GM18507 (cell line): ENCODE data around the gene PTPRB.

Experiments
- DNase-seq: peaks from one replicate; pipeline ENCODE4 v3.0.0; 2011; ENCODE audit warnings: low read depth; ENCODE audit not compliant: insufficient read length; ENCODE audit errors: extremely low spot score
- FAIRE-seq: peaks from 2 replicates; lab custom pipeline; 2011; peaks lifted over from hg19 to GRCh38; lab: Jason Lieb, UNC

Gene PTPRB

DNA sequence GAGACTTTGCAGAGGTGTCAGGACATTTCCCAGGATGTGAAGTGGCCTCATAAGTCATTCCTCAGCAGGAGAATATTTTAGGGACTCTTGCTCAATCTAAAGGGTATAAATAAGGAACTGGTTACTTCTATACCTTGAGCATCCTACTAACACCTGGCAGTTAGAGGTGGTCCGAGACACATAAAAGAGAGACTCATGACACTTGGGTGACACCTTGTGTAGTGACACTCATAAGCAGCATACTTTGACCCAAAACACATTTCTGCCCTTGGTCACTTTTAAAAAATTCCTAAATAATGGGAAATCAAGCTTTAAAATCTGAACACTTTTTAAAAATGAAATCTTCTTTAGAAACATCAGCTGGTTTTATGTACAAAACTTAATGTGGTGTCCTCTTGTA is 152.8 kb downstream of the PTPRB start:
- DNase-seq: no peak
- no peak for FAIRE-seq

DNA sequence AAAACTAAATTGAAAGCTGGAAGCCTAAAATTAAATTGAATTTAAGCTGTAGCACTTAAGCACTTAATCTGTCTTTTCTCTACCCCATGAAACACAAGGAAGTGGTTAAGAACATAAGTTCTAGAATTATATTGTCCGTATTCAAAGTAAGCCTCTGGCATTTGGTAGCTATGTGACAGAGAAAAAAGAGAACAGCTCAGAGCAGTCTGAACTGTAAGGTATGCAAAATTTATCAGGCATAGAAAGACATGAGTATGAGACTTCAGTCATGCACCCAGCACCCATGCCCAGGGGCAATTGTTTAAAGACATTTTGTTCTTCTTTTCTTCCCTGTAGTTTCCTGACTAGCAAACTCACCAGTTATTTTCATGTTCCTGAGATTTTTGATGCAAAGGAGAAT is 154.5 kb downstream of the PTPRB start:
- DNase-seq (no peak), FAIRE-seq (no peak)

DNA sequence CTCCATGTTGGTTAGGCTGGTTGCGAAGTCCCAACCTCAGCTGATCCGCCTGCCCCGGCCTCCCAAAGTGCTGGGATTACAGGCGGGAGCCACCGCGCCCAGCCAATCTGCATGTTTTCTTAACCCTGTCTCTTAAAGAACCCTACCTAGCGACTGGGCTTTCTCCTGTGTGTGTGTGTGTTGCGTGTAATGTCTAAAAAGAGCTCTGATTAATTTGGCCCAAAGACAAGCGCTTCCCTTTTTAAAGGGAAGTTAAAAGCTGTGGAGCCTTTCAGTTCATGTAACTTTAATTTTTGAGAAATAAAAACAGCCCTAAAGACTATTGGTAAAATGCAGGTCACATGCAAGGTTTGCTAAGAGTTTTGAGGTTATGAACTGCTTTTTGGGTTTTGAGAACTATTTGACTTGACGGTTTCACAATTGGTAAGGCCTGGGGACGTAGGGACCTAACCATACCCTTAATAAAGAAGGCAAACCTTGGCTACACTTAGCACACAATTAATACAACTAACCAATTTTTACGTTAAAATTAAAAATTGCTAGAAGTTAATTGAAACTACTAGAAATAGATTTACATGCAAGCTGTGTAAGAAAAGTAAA is 167.9 kb downstream of the PTPRB start:
- FAIRE-seq: no peak
- no peak for DNase-seq

DNA sequence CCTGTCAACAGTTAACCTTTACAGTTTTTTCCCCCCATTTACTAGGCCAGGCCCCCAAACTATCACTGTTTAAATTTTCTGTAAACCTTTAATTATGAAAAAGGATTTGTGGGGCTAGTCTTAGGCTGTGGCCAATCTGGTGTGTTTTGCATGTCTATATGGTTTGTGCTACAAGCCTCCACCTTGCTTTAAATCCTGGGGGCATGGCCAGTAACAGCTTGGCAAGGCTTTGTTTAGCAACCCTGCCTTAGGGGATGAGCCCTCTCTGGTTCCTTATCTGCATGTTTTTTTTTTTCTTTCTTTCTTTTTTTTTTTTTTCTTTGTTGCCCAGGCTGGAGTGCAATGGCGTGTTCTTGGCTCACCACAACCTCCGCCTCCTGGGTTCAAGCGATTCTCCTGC is 168.5 kb downstream of the PTPRB start:
- DNase-seq: no peak
- FAIRE-seq: no peak

DNA sequence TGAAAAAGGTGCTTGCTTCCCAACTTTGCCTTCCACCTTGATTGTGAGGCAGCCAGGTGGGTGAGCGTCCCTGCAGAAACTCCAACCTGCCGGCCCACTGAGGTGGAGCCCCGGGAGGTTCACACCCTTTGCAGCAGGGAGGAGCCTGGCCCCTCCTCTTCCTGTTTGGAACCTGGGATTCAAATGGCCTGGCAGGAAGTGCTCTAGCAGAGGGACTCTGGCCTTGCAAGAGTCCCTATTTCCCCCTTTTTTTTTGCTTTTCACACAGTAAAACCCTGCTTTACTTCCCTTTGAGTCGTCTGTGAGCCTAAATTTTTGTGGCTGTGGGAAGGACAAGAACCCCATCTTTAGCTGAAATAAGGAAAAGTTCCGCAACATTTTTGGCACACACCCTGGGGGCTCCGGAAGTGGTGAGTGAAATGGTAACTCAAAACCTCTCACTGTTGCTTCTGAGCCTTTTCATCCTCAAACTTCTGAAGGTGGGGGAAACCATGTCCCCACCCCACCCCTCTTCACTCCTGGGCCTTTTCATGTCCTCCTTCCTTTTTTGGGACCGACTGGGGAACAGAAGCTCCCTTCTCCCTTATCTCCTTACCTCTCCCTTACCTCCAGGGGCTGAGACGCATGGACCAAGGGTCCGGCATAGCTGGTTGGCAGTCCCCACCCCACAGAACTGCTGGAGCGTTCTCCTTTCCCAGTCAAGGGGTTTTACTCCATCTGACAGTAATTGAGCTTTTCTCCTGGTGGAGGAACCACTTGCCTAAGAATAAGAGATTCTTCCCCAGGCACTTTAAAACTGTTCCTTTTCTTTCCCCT is 169.1 kb downstream of the PTPRB start:
- FAIRE-seq (no peak), DNase-seq (no peak)

DNA sequence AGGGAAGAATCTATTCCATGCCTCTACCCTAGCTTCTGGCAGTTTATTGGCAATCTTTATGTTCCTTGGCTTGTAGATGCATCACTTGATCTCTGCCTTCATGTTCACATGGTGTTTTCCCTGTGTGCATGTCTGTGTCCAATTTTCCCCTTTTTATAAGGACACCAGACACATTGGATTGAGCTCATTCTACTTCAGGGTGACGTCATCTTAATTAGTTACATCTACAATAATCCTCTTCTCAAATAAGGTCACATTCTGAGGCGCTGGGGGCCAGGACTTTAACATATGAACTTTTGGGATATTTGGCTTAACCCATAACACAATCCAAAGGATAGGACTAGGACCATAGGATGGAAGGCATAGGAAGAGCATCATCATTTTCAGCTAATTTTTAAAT is 169.8 kb downstream of the PTPRB start:
- no peak for DNase-seq
- no peak for FAIRE-seq

DNA sequence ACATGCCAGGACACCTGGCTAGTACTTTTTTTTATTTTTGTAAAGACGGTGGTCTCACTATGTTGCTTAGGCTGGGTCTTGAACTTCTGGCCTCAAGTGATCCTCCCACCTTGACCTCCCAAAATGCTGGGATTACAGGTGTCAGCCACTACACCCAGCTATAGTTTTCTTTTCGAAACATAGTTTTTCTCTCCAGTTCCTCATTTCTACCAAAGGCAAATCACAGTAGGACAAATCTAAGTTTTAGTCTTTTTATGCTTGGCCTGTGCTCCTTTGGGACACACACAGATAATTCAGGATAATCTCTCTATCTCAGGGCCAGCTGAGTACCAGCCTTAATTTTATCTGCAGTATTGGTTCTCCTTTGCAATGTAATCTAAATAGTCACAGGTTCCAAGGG is 170.5 kb downstream of the PTPRB start:
- DNase-seq (no peak), FAIRE-seq (no peak)
